Measurements from ENCODE around the gene CNIH1.

- TF ChIP-seq CTCF (IDR thresholded peaks at IDR 0.05) (no peak), POLR2AphosphoS5 (IDR thresholded peaks at IDR 0.05) (no peak), POLR2A (IDR thresholded peaks at IDR 0.05) (no peak), EP300 (IDR thresholded peaks at IDR 0.05) (no peak)
Measured at GRCh38 chr14:54474232-54474793, 33.1 kb upstream of the CNIH1 start.

All from suprapubic skin (tissue), 4 donors.